ENCODE results near the gene PHKA1.
"Not testable (repeated sequence)": the region's sequence is repeated elsewhere in the genome, so short reads cannot be mapped to it uniquely, and the experiment has no call there.

Gene PHKA1

DNA sequence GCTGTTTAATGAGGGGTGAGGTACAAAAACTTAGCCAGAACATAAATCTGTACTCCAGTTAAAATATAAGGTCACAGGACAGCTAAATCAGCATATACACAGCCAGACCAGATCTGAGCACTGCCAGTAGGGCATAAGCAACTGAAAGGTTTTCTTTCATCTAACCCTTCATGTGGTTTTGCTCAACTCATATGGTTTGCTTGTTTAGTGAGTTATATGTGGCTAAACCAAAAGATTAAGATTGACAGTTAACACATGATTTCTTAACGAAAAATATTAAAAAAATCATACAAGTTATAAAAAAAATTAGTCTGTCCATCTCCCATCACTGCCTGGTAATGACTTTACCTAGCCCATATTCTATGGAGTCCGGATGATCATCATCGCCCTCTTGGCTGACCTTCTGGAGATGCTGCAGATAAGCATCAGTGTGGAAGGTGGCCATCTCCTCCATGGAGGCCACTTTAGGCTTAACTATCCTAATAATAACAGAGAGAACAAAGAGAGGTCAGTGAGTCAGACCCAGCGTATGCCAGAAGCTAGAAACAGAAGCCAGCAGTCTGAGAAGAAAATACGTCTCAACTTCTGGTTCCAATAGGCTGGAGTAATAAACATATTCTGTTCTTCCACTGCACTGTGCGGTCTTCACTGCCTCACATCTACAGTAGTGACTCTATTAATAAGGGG, 145.6 kb downstream of the PHKA1 start:
- DNase-seq: no peak

DNA sequence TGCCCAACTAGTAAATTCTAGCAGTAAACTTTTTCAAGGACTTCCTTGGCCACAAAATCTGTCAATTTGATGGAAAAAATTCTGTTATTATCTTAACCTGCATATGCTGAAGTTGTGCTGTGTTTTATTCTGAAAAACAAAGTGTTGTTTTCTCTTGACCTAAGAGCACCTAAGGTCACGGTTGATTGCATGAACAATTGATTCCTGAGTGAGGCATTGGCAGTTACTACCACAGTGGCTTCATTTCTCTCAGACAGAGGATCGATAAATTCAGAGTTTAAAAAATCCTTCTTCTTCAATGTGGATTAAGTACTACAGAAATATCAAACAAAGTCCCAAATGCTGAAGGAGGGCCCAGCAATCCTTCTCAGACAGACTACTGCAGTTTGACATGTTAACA, 147.7 kb downstream of the PHKA1 start:
- DNase-seq: no peak

DNA sequence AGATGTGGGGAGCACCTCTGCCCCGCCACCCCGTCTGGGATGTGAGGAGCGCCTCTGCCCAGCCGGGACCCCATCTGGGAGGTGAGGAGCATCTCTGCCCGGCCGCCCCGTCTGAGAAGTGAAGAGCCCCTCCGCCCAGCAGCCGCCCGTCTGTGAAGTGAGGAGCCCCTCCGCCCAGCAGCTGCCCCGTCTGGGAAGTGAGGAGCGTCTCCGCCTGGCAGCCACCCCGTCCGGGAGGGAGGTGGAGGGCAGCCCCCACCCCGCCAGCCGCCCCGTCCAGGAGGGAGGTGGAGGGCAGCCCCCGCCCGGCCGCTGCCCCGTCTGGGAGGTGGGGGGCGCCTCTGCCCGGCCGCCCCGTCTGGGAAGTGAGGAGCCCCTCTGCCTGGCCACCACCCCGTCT, 154.5 kb downstream of the PHKA1 start:
- not testable (repeated sequence) for DNase-seq

DNA sequence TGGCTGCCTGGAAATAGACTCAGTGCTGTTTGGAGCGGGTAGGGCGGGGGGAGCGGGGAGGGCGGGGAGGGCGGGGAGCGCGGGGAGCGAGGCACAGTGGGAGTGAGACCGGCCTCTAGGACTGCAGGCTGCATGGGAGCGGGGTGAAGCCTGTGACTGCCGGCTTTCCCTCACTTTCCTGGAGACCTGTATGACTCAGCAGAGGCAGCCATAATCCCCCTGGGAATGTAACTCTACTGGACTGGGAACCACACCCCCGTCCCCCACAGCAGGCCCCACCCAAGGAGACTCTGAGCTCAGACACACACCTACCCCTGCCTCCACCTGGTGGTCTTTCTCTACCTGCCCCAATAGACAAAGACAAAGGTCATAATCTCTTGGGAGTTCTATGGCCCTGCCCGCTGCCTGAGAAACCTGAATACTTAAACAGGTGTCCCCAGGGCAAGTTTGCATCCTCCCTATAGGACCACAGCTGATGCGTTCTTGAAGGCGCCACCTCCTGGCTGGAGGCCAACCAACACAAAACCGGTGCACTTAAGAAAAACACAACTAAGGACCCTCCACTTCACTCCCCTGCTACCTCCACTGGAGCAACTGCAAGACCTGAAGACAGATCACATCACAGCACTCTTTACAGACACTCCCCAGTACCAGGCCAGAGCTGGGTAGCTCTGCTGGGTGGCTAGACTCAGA, 159.5 kb downstream of the PHKA1 start:
- DNase-seq: no peak

DNA sequence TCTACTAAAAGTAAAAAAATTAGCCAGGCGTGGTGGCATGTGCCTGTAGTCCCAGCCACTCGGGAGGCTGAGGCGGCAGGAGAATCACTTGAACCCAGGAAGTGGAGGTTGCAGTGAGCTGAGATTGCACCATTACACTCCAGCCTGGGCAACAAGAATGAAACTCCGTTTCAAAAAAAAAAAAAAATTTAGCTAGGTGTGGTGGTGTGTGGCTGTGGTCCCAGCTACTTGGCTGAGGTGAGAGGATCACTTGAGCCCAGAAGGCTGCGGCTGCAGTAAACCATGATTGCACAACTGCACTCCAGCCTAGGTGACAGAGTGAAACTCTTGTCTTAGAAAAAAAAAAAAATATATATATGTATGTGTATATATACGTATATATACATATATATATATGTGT, 161.7 kb downstream of the PHKA1 start:
- DNase-seq: not testable (repeated sequence)

DNA sequence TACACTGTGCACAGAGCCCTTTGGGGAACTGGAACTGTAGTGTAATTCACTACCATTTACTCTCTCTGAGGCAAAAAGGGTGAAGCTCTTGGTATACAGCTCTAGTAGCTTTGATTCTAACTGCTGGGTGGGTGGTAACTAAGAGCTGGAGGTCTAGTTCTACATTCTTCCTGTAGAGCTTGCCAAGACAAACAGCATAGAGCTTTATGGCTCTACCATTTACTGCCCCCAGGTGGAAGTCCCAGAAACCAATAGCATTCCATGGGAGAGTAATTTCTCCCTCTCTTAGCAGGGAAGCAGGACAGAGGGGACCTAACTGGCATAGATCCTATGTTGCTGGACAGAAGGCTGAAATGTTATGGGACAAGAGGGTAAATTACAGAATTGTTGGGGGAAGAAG, 168.1 kb downstream of the PHKA1 start:
- DNase-seq: no peak

DNA sequence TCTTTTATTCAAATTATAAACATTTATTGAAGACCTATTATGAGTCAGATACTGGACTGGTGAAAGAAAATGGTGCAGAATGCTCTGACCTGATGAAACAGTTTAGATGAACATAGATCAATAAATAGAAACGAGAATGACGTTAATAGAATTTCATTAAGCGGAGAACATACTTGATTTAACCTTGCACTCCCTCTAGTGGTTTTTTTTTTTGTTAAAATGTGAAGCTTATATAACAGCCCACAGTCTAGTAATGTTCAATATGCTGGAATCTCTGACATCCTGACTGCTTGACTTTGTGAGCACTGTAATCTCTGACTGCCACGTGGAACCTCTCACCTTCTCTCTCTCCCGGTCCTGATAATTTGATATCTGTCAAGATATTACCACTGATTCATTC, 173.8 kb downstream of the PHKA1 start:
- DNase-seq: peak in 1 of 5 experiments; percentile 0

DNA sequence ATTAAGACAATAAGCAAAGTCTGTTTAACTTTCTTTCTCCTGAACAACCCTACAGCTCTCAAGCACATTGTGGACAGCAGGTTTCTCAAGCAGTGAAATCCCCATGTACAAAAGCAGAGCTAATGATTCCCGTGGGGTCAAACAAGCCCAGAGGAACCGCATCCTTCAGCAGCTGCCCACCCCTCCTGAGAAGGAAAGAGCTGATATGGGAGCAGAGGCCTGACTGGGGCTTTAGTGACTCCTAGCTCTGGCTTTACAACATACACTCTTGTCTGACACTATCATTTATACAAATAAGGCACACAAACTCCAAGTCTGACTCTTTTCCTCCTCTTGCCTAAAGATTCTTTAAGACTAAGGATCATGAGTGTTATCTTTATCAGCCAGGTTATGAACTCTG, 174.3 kb downstream of the PHKA1 start:
- DNase-seq: no peak

DNA sequence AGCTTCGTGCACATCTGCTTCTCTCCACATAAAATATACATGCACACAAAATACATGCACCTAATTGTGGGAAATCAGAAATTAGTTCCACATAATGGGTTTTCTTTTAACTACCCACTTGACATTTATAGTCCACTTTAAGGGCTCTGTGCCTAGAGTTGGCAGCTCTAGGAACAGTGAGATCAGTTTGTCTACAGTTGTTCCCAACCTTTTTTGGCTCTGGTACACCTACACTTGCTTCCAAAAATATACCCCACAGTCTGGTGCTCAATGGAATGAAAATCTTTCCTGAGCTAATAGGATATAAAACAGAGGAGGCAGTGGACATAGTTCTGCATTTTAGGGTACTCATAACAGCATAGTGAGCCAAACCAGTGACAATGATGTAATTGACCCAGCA, 177.6 kb downstream of the PHKA1 start:
- no peak for DNase-seq

DNA sequence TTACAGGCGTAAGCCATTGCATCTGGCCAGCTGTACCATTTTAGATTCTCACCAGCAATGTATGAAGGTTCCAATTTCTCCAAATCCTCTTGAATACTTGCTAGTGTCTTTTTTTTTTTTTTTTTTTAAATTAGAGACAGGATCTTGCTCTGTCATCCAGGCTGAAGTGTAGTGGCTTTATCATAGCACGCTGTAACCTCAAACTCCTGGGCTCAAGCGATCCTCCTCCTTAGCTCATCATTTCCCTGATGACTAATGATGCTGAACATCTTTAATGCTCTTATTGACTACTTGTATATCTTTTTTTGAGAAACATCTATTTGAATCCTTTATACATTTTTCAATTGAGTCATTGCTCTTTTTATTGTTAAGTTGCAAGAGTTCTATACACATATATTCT, 181.7 kb downstream of the PHKA1 start:
- DNase-seq: no peak

Measured in T-helper 2 cell (primary cell).